ENCODE measurements around the gene MGAT4B.

DNA sequence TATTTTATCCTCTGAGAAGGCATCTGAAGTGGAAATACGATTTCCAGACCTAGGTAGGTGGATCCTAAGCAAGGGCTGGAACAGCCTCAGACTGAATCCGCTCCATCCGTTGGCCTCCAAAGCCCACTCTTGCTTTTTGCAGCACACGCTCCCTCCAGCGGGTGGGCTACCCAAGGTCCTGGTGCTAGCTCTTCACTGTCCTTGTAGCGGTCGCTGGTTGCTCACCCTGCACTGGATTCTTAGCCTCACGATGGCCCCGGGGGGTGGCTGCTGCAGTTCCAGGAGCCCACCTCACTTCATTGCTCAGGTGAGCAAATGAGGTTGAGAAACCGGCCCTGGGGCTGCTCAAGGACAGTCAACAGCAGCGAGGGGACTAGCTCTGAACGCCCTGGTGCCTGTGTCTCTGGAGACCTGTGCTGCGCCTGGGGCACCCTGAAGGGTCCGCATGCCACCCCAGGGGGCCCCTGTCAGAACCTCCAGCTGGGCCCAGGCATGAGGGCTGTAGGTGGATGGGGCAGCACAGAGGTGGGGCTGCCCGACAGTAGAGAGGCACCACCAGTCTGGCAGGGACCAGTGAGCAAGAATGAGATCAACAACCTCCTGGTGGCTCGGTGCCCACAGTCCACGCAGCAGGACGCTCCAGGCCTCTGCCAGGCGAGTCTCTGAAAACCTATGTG, 4.3 kb downstream of the MGAT4B start:
- TF ChIP-seq, protein P1, sequence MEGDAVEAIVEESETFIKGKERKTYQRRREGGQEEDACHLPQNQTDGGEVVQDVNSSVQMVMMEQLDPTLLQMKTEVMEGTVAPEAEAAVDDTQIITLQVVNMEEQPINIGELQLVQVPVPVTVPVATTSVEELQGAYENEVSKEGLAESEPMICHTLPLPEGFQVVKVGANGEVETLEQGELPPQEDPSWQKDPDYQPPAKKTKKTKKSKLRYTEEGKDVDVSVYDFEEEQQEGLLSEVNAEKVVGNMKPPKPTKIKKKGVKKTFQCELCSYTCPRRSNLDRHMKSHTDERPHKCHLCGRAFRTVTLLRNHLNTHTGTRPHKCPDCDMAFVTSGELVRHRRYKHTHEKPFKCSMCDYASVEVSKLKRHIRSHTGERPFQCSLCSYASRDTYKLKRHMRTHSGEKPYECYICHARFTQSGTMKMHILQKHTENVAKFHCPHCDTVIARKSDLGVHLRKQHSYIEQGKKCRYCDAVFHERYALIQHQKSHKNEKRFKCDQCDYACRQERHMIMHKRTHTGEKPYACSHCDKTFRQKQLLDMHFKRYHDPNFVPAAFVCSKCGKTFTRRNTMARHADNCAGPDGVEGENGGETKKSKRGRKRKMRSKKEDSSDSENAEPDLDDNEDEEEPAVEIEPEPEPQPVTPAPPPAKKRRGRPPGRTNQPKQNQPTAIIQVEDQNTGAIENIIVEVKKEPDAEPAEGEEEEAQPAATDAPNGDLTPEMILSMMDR (IDR thresholded peaks at IDR 0.05): no peak
- peak in 1 of 2 donors; percentile 25 for TF ChIP-seq POLR2A (IDR thresholded peaks at IDR 0.05)
